ENCODE measurements around the gene BCL2L2.

DNA sequence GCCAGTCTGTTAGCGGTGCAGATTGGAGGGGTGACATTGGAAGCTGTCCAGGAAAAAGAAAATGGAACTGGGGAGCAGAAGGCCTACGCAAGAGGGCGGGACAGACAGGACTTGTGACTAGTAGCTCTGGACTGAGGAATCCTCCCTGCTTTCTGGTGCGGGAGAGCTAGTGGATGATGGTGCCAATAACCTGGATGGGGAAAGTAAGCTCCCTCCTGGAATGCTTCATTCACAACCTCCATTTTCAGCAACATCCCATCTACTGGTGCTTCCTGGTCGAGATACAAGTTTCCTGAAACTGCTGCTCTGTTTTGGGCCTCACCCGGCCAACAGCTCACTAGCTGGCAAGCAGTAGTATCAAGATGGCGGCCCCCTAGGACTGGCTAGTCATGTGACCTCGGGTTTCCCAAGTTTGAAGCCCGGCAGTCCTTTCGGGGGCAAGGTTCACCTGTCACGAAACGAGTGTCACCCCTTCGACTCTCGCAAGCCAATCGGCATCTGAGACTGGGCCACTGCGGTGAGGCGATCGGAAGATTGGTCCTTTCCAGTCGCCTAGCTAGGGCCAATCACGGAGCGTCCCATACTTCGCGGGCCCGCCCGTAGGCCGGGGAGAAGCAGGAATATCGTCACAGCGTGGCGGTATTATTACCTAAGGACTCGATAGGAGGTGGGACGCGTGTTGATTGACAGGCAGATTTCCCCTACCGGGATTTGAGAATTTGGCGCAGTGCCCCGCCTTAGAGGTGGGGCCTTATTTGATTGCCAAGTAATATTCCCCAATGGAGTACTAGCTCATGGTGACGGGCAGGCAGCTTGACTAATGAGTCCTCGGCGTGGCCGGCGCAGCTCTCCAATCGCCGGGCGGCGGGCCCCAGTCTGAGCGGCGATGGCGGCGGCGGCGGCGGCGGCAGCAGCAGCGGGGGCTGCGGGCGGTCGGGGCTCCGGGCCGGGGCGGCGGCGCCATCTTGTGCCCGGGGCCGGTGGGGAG, 14.2 kb downstream of the BCL2L2 start, which contains the start of gene PABPN1:
- TF ChIP-seq CTCF (IDR thresholded peaks at IDR 0.05; ENCODE audit: insufficient read depth, low read length) = no peak
- TF ChIP-seq REST (IDR thresholded peaks at IDR 0.05; ENCODE audit: insufficient replicate concordance, low read depth) = no peak
- no peak for TF ChIP-seq SPI1 (IDR thresholded peaks at IDR 0.05; ENCODE audit: borderline replicate concordance, low read depth)
- peak; percentile 82 for TF ChIP-seq POLR2AphosphoS5 (IDR thresholded peaks at IDR 0.05; ENCODE audit: low read depth)
